ENCODE data around the gene CER1.

DNA sequence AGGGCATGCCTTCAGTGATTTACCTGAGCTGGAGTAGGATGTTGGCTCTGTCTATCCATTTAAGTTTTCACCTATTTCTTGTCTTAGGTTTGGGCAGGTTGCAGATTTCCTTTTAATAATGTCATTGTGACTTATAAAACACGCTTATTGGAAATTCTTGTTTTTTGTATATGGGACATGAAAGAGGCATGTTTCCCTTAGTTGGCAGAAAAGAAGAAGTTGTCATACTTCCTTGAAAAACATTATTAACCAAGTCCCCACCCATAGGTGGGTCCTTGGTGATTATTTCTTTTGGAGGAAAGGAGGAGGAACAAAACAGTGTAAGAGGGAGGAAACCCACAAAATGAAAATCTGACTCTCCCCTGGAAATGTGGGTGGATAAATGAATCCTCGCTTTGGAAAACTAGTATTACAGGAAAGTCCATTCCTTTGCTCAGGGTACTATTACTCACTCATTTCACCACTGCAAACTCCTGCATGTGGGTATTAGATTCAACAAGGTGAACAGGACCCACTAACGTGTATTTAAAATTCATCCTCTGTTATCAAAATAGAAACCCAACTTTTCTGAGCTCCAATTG, 9.3 kb downstream of the CER1 start:
- TF ChIP-seq, protein P1, sequence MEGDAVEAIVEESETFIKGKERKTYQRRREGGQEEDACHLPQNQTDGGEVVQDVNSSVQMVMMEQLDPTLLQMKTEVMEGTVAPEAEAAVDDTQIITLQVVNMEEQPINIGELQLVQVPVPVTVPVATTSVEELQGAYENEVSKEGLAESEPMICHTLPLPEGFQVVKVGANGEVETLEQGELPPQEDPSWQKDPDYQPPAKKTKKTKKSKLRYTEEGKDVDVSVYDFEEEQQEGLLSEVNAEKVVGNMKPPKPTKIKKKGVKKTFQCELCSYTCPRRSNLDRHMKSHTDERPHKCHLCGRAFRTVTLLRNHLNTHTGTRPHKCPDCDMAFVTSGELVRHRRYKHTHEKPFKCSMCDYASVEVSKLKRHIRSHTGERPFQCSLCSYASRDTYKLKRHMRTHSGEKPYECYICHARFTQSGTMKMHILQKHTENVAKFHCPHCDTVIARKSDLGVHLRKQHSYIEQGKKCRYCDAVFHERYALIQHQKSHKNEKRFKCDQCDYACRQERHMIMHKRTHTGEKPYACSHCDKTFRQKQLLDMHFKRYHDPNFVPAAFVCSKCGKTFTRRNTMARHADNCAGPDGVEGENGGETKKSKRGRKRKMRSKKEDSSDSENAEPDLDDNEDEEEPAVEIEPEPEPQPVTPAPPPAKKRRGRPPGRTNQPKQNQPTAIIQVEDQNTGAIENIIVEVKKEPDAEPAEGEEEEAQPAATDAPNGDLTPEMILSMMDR (conservative IDR thresholded peaks at IDR 0.05; ENCODE audit: low read depth, low read length) = no peak
- TF ChIP-seq SMC3 (IDR thresholded peaks at IDR 0.05; ENCODE audit: low read depth, low read length) = no peak
- no peak for TF ChIP-seq POLR2A (IDR thresholded peaks at IDR 0.05; ENCODE audit: low read depth, low read length)
- no peak for TF ChIP-seq BHLHE40 (IDR thresholded peaks at IDR 0.05; ENCODE audit: low read depth, low read length)
- TF ChIP-seq MXI1 (IDR thresholded peaks at IDR 0.05; ENCODE audit: borderline replicate concordance, low read depth, low read length) = no peak
- TF ChIP-seq, protein P2, sequence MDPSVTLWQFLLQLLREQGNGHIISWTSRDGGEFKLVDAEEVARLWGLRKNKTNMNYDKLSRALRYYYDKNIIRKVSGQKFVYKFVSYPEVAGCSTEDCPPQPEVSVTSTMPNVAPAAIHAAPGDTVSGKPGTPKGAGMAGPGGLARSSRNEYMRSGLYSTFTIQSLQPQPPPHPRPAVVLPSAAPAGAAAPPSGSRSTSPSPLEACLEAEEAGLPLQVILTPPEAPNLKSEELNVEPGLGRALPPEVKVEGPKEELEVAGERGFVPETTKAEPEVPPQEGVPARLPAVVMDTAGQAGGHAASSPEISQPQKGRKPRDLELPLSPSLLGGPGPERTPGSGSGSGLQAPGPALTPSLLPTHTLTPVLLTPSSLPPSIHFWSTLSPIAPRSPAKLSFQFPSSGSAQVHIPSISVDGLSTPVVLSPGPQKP (IDR thresholded peaks at IDR 0.05; ENCODE audit: borderline replicate concordance, low read depth, low read length) = no peak
- no peak for TF ChIP-seq RCOR1 (IDR thresholded peaks at IDR 0.05; ENCODE audit: insufficient replicate concordance, low read length)
- no peak for TF ChIP-seq NFE2L2 (IDR thresholded peaks at IDR 0.05; ENCODE audit: low read depth, low read length)

All from IMR-90 (cell line).